Lower leg skin (tissue), 4 donors: ENCODE measurements around the gene NTM. TPM values are rescaled to one million over a fixed set of nuclear protein-coding genes. Genes with fewer than 3 reads are reported as not detected.

ENCODE experiments used
- DNase-seq, 2 donors: peaks; one replicate each; pipeline ENCODE4 v3.0.0-alpha.2; 2019; ENCODE audit warnings: low spot score in 2 of 2
- H3K4me3 ChIP-seq: fragments of 200-600 bp; sonication (generic); 2 replicates; pipeline ENCODE4 v1.5.1; 2017; ENCODE audit warnings: mild to moderate bottlenecking, low read depth; ENCODE audit not compliant: poor library complexity, severe bottlenecking
- POLR2A ChIP-seq, 2 donors: fragments of 450-650 bp; IDR thresholded peaks; one replicate each; pipeline ENCODE4 v1.6.1; 2016 to 2017; ENCODE audit warnings: antibody characterized with exemption in 2 of 2, mild to moderate bottlenecking in 1 of 2, moderate library complexity in 1 of 2
- WGBS, 2 donors: methylation state at CpG; one replicate each; pipeline ENCODE4 v1.1.5; 2018; 5-methylcytosine and 5-hydroxymethylcytosine counted together
- intact Hi-C: fragments of 100-400 bp; cut with DNase I; formaldehyde crosslinking; loops from one replicate; pipeline ENCODE4 v1.15.0; 2023; ENCODE audit warnings: low total_unique reads
- total RNA-seq, 4 donors: library from RNA; depleted of rRNA; stranded (reverse); fragments of >200 nt; gene quantifications; one replicate each; pipeline ENCODE4 v1.1.0, GENCODE V29; 2016
- TF ChIP-seq, protein P1 (sequence below), 3 donors: fragments of 450-650 bp; IDR thresholded peaks; one replicate each; pipeline ENCODE4 v1.5.1; 2016; ENCODE audit warnings: antibody characterized with exemption in 3 of 3, mild to moderate bottlenecking in 3 of 3, moderate library complexity in 2 of 3

The NTM gene
- total RNA-seq, 4 donors from 2014 or later = 2.8 to 5.7 (median 4.9) TPM

GRCh38 chr11:131616481-131617140, 246.2 kb downstream of the NTM start:
- no peak for DNase-seq
- intact Hi-C loops = no loop called here
- H3K4me3 ChIP-seq = no peak overlapping the region
- TF ChIP-seq, protein P1, sequence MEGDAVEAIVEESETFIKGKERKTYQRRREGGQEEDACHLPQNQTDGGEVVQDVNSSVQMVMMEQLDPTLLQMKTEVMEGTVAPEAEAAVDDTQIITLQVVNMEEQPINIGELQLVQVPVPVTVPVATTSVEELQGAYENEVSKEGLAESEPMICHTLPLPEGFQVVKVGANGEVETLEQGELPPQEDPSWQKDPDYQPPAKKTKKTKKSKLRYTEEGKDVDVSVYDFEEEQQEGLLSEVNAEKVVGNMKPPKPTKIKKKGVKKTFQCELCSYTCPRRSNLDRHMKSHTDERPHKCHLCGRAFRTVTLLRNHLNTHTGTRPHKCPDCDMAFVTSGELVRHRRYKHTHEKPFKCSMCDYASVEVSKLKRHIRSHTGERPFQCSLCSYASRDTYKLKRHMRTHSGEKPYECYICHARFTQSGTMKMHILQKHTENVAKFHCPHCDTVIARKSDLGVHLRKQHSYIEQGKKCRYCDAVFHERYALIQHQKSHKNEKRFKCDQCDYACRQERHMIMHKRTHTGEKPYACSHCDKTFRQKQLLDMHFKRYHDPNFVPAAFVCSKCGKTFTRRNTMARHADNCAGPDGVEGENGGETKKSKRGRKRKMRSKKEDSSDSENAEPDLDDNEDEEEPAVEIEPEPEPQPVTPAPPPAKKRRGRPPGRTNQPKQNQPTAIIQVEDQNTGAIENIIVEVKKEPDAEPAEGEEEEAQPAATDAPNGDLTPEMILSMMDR (IDR thresholded peaks at IDR 0.05) = no peak
- no peak for TF ChIP-seq POLR2A (IDR thresholded peaks at IDR 0.05)
- 50 to 51% methylated on average over 9 of the region's 9 CpGs for WGBS, 2 donors

- WGBS, 2 donors = 60 to 64% methylated on average over 5 of the region's 5 CpGs
- no peak for TF ChIP-seq POLR2A (IDR thresholded peaks at IDR 0.05)
- TF ChIP-seq, protein P1 (IDR thresholded peaks at IDR 0.05) = no peak
- no peak for DNase-seq
- intact Hi-C loops = no loop called here
- no peak overlapping the region for H3K4me3 ChIP-seq
Measured at GRCh38 chr11:131618201-131618600, 247.8 kb downstream of the NTM start.

- intact Hi-C loops = no loop called here
- no peak for TF ChIP-seq POLR2A (IDR thresholded peaks at IDR 0.05)
- TF ChIP-seq, protein P1 (IDR thresholded peaks at IDR 0.05) = no peak
- DNase-seq = no peak
- H3K4me3 ChIP-seq = no peak overlapping the region
- 88 to 92% methylated on average over 8 of the region's 8 CpGs for WGBS, 2 donors
Measured at GRCh38 chr11:131622193-131622592, 251.8 kb downstream of the NTM start.

DNA sequence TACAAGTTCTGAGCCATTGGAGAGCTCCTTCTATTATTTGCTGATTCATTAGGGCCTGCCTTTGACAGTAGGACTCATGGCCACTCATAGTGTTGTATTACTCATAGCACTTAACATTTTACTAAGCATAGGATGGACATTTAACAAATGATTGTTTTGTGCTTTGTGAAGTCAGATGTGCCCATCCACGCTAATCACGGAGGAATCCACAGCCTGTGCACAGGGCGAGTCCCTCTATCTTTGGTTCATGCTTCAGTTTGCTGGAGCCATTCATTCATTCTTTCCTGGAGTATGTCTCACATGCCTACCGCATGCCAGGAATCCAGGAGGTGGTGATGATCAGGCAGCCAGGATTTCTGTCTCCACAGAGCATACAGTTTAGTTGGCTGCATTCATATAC, 254.1 kb downstream of the NTM start:
- intact Hi-C loops = no loop called here
- no peak for TF ChIP-seq POLR2A (IDR thresholded peaks at IDR 0.05)
- TF ChIP-seq, protein P1 (IDR thresholded peaks at IDR 0.05) = no peak
- no peak for DNase-seq
- H3K4me3 ChIP-seq = no peak overlapping the region
- WGBS, 2 donors = 91 to 94% methylated on average over 4 of the region's 4 CpGs

GRCh38 chr11:131626788-131627187, 256.4 kb downstream of the NTM start:
- 47 to 51% methylated on average over 9 of the region's 9 CpGs for WGBS, 2 donors
- intact Hi-C loops = no loop called here
- TF ChIP-seq, protein P1 (IDR thresholded peaks at IDR 0.05) = no peak
- no peak overlapping the region for H3K4me3 ChIP-seq
- no peak for DNase-seq

GRCh38 chr11:131628739-131629138, 258.3 kb downstream of the NTM start:
- WGBS, 2 donors = 89 to 93% methylated on average over 6 of the region's 6 CpGs
- H3K4me3 ChIP-seq = no peak overlapping the region
- TF ChIP-seq, protein P1 (IDR thresholded peaks at IDR 0.05) = no peak
- no peak for TF ChIP-seq POLR2A (IDR thresholded peaks at IDR 0.05)
- DNase-seq = no peak
- intact Hi-C loops = no loop called here
